Nephron progenitor cell (in vitro differentiated cells): ENCODE results near the gene CFAP57.

Source experiments
- DNase-seq: peaks from one replicate; pipeline ENCODE4 v3.0.0; 2021
- H3K27ac Mint-ChIP-seq: 2 replicates; pipeline ENCODE4 v1.8.0; 2021; ENCODE audit warnings: mild to moderate bottlenecking, moderate library complexity, mixed read lengths
- H3K27me3 Mint-ChIP-seq: 2 replicates; pipeline ENCODE4 v1.8.0; 2021; ENCODE audit warnings: mild to moderate bottlenecking, low read depth, mixed read lengths; ENCODE audit not compliant: poor library complexity
- H3K36me3 Mint-ChIP-seq: 2 replicates; pipeline ENCODE4 v1.8.0; 2021; ENCODE audit warnings: low read depth, mixed read lengths
- H3K4me1 Mint-ChIP-seq: 2 replicates; pipeline ENCODE4 v1.8.0; 2021; ENCODE audit warnings: mixed read lengths
- H3K4me3 Mint-ChIP-seq: 2 replicates; pipeline ENCODE4 v1.8.0; 2021; ENCODE audit warnings: mild to moderate bottlenecking, moderate library complexity, mixed read lengths
- H3K9me3 Mint-ChIP-seq: 2 replicates; pipeline ENCODE4 v1.8.0; 2021; ENCODE audit warnings: mild to moderate bottlenecking, moderate library complexity, mixed read lengths
- CTCF ChIP-seq: fragments of 200-600 bp; sonication (generic); IDR thresholded peaks from 2 replicates; pipeline ENCODE4 v1.5.0; 2021; ENCODE audit warnings: antibody characterized with exemption

CFAP57 gene

GRCh38 chr1:43272161-43272560 is 100.0 kb downstream of the CFAP57 start:
- no peak for DNase-seq
- H3K4me1 Mint-ChIP-seq: peaks cover 50% of the 10 kb centered on the region
- H3K9me3 Mint-ChIP-seq: no peaks in the 10 kb centered on the region
- H3K4me3 Mint-ChIP-seq: no peak overlapping the region
- TF ChIP-seq CTCF: no peak
- peaks cover 22% of the 10 kb centered on the region for H3K27me3 Mint-ChIP-seq
- no peak overlapping the region for H3K27ac Mint-ChIP-seq
- H3K36me3 Mint-ChIP-seq: no peaks in the 10 kb centered on the region

GRCh38 chr1:43272576-43273571 is 100.7 kb downstream of the CFAP57 start:
- no peak for DNase-seq
- peaks cover 44% of the 10 kb centered on the region for H3K4me1 Mint-ChIP-seq

GRCh38 chr1:43273708-43274107 is 101.6 kb downstream of the CFAP57 start:
- Mint-ChIP-seq H3K4me1 (peaks cover 44% of the 10 kb centered on the region), H3K27me3 (peaks cover 22% of the 10 kb centered on the region), H3K27ac (no peak overlapping the region), H3K36me3 (no peaks in the 10 kb centered on the region), H3K9me3 (no peaks in the 10 kb centered on the region), H3K4me3 (no peak overlapping the region)
- no peak for DNase-seq
- TF ChIP-seq CTCF: no peak

More at GRCh38 chr1:43272576-43273571, 100.7 kb downstream of the CFAP57 start:
- H3K36me3 Mint-ChIP-seq: no peaks in the 10 kb centered on the region
- H3K9me3 Mint-ChIP-seq: no peaks in the 10 kb centered on the region
- H3K27me3 Mint-ChIP-seq: peaks cover 22% of the 10 kb centered on the region
- H3K4me3 Mint-ChIP-seq: no peak overlapping the region
- no peak for TF ChIP-seq CTCF
- no peak overlapping the region for H3K27ac Mint-ChIP-seq

GRCh38 chr1:43274125-43274803 is 102.1 kb downstream of the CFAP57 start:
- H3K27ac Mint-ChIP-seq: no peak overlapping the region
- no peaks in the 10 kb centered on the region for H3K36me3 Mint-ChIP-seq
- H3K4me1 Mint-ChIP-seq: peaks cover 41% of the 10 kb centered on the region
- no peak for TF ChIP-seq CTCF
- H3K27me3 Mint-ChIP-seq: peaks cover 23% of the 10 kb centered on the region
- H3K9me3 Mint-ChIP-seq: no peaks in the 10 kb centered on the region
- DNase-seq: no peak
- H3K4me3 Mint-ChIP-seq: no peak overlapping the region

- no peak for TF ChIP-seq CTCF
- DNase-seq: no peak
- no peak overlapping the region for H3K4me3 Mint-ChIP-seq
- no peaks in the 10 kb centered on the region for H3K36me3 Mint-ChIP-seq
- H3K9me3 Mint-ChIP-seq: no peaks in the 10 kb centered on the region
- peaks cover 37% of the 10 kb centered on the region for H3K4me1 Mint-ChIP-seq
- peaks cover 19% of the 10 kb centered on the region for H3K27me3 Mint-ChIP-seq
- H3K27ac Mint-ChIP-seq: no peak overlapping the region
Measured at GRCh38 chr1:43274804-43275180, 102.7 kb downstream of the CFAP57 start.
